Fibroblast of peridontal ligament (primary cell): Measurements from ENCODE around the gene HIGD1A.

ENCODE experiments used
- DNase-seq: peaks from one replicate; pipeline ENCODE4 v3.0.0-alpha.2; 2010; ENCODE audit errors: extremely low read depth

HIGD1A gene

DNA sequence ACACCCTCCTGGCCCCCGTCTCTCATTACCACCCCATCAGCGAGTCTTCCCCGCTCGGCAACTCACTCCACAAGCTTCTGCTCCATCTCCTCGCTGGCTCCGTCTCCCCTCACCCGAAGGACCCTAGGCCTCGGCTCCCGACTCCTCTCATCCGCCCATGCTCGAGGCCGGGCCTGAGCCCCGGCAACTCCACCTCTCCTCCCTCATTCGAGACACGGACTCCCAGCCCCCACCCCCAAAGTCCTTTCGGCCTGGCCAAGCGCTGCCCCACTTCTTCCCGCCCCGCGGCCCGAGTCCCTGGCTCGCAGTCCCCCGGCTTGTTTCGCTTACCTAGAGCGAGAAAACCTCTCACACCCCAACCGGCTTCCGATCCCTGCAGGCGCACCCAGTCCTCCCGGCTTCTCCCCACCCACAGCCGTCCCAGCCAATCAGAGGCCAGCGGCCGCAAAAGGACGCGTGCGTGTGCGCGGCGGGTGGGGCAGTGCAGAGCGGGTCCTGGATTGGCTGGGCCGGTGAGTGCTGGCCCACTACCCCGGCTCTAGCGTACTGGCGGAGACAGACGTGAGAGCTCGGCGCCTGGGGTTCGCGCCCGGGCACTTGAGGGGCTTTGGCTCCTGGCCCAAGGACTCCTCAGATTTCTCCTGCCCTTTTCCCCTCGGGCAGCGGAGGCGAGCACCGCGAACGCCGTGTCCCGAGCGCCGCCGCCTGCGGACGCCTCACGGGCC is at the start of gene HIGD1A:
TSS of gene HIGD1A (minus strand) at position 385 of the 725 bp plus-strand sequence. CDS start 10,237 bp downstream, outside the sequence.
- DNase-seq = peak; percentile 89

DNA sequence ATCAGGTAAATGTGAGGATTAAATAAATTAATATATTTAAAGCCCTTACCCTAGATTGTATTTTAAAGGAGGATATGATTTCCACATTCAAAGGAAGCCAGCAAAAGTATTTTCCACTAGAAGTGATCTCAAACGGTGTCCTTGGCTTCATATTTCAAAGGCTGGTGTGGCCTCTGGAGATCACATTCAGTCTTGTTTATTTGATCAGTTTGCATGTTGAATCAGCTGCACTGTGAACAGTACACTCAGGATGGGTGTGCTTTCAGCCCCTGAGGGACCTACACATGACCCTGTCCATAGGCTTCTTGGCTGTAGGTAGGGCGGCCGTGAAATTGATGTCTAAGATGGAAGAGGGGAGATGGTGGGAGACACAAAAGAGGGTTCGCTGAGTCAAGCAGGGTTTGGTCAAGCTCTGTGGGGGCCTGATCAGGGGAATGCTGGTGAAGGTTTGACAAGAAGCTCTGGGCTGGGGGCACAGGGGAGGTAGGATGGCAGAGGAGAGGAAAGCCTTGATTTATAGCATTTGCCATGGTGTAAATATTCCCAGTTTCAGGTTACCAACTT is 49.5 kb upstream of the HIGD1A start:
- no peak for DNase-seq

DNA sequence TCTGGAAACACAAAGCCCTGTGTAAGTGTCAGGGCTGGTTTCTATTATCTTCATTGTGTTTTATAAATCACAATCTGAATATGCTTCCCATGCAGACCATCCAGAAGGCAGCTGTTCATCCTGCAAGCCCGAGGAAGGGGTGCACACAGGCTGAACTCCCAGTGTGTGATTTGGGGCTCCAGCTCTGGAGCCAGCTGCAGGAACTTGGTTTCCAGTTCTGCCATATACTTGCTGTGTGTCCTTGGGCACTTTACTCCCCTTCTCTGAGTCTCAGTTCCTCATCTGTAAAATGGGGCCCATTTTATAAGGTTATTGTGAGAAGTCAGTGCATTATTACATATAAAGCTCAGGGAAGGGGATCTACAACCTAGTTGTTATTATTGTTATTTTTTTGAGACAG is 48.8 kb upstream of the HIGD1A start:
- DNase-seq = no peak

DNA sequence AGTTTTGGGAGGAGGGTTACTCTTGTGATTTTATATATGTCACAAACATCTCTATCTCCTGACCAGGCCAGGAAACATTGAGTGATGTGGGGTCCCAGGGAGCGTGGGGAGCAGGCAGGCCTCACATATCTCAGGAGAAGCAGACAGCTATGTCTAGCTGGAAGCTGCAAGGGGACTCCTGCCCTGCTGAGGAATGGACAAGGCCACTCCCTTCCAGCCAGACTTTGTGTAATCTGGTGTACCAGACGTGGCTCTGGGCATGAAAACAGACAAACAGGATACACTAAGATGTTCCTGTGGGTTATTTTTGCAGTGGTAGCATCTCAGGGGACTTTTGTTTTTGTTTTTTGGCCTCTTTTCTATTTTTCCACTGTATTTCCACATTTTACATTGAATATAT is 48.2 kb upstream of the HIGD1A start:
- no peak for DNase-seq

DNA sequence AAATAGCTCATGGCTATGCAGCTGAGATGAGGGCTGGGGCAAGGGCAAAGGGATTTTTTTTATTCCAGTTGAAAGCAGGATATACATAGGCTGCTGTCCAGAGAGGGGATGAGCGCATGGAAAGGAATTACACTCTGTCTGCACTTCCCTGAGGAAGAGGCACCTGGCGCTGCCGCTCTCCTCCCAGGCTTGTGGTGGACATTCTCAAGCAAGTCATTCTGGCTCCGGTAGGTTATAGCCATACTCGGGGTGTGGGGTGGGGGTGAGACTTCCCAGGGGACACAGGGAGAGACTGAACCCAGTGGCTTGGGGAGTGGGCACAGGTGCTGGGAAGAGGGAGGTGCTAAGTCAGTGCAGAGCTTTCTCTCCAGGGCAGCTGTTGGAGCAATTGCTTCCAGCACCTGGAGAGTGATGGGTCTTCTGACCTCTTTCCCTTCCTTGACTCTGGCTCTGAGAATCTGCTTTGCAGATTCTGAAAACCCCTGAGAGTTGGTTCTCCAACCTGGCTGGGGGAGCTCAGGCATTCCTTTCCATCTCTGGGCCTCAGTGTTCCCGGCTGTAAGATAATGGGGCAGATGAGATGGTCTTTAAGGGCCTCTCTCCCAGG is 47.0 kb upstream of the HIGD1A start:
- no peak for DNase-seq

DNA sequence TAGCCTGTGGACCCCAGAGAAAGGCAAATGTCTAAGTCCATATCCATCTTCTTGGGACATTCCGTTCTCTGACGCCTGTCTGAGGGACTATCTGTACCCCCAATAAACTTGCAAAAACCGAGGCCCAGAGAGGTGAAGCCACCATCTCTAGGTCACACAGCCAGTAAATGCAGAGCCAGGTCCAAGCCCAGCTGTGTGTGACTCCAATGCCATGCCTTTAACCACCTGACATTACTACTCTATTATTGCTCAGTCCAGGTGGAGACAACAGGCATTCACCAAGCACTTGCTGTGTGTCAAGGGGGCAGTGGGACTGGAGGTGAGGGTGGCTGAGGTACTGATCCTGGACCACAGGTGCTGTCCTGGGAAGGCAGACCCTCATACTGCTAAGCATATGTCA is 46.0 kb upstream of the HIGD1A start:
- DNase-seq = no peak

DNA sequence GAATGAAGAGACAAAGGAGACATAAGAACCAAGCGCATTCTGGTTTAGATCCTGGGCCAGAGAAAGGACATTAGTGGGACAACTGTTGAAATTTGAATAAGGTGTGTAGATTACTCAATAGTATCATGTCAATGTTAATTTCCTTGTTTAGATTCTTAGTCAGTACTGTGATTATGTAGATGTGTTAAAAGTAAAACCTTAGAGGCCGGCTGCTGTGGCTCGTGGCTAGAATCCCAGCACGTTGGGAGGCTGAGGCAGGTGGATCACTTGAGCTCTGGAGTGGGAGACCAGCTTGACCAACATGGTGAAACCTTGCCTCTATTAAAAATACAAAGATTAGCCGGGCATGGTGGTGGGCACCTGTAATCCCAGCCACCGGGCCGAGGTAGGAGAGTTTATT is 44.7 kb upstream of the HIGD1A start:
- DNase-seq = no peak

DNA sequence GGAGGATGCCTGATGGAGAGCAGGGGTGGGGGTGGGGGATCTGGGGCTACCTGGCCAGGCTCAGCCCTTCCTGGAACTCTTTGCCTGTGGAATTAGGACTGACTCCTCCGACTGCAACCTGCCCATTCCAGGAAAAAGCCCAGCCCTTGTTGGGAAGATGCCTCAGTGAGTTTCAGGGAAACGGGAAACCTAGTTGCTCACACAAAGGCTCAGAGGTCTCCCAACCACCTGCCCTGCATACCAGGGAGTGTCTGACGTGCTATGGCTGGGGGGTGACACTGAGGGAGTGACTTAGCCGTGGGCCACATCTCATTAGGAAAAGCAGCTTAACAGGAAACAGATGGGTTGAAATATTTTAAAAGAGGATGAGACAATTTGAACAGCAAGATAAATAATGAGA is 43.4 kb upstream of the HIGD1A start:
- no peak for DNase-seq

DNA sequence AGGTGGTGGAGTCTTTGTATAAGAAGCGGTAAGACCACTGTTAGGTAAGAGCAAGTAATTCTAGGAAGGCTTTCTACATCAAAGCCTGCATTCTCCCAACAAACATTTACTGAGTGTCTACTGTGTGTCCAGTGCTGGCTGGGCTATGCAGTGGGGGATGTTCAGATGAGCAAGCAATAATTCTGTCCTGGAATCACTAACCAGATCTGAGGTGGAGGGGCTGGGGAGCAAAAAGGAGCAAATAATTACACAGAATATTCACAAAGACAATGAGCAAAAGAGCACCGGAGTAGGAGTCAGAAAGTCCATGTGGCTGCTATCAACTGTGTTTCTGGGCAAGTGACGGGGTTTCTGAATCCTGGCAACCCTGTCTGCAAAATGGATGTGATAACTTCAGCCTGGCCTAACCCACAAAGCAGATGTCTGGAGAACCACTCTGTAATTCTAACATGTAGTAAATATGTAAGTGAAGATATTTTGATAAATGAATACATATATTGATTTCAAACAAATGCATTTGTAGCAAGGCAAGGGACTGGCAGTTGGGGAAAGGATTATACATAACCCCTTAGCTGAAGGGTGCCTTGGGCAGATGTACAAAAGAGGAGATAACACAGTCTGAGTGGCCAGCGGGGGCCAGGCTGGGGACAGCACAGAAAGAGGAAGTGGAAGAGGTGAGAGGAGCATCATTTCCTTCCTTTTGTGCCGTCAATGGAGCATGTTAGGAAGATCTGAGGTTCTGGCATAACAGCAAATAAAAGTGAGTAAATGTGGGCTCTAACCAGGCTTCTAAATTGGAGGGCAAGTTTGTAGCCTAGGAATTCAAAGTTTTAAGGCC is 42.6 kb upstream of the HIGD1A start:
- DNase-seq = no peak

DNA sequence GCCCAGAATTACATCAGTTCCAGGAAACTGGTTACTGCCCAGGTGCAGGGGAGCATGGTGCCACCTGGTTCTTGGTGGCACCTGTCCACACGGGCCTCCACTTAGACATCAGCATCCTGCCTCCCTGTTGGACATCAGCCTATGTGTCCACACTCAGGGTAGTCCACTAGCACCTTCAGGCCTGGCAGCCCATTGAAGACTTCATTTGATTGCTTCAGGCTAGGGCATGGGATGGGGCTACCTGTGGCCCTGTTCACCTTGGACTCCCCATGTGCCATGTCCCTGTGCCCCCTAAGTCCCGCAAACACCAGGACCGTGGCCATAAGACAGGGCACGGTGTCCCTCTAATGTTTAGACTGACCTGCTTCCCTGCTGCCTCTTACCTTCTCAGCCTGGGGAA is 40.5 kb upstream of the HIGD1A start:
- DNase-seq = no peak

DNA sequence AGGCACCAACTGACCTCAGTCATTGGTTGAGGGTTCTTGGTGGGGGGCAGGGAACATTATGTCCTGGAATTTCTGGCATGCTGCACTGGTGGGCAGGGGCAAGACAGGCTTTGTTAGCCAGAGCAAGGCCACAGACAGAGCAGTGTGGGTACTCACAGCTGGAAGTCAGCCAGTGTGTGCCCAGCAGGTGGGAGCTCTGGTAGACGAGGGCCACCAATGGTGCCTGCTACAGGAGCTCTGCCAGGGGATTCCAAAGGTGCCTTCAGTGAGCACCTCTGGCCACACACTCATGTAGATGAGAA is 40.1 kb upstream of the HIGD1A start:
- DNase-seq = no peak

DNA sequence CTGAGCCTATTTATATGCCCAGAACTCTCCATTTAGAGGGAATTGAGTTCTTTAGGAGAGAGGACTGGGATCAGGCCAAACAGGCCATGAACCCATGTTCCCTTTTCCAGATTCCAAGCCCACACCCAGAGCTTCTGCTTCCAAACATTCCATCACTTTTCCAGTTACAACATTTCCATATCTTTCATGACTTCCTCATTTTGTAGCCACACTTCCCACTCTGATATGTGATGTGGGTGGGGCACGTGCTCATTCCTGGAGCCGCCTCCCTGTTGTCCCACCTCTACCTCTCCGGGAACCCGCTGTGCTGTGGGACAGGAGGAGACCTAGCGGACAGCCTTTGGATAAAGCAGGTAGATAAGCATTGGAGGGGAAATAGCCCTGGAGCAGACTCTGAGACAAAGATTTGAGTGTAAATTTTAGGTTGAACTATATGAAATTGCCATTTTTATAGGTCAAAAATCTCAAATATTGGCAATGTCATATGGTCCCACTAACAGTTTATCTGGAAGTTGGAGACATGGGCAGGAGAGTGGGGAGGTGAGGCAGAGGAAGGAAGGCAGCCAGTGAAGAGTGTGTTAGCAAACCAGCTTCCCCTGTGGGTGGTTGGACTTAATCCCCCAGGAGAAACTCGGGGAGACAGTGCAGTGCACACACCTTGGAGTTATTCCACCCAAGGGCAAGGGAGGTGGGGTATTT is 39.6 kb upstream of the HIGD1A start:
- no peak for DNase-seq

DNA sequence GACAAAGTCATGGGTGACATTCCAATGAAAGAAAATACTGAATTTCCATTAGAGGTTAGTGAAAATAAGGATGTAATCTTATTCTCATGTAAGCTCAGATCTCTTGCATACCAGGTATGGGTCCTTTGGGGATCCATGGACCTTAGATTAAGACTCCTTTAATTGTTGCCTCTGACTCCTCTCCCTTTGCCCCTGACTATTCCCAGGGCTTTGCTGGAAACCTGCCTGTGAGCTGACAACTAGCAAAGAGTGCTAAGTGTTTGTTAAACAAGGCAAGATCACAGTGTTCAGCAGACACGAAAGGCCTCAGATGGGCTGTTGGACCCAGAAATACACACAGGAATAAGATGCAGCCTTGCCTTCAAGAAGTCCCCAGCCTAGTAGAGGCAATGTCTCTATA is 37.0 kb upstream of the HIGD1A start:
- DNase-seq = no peak

DNA sequence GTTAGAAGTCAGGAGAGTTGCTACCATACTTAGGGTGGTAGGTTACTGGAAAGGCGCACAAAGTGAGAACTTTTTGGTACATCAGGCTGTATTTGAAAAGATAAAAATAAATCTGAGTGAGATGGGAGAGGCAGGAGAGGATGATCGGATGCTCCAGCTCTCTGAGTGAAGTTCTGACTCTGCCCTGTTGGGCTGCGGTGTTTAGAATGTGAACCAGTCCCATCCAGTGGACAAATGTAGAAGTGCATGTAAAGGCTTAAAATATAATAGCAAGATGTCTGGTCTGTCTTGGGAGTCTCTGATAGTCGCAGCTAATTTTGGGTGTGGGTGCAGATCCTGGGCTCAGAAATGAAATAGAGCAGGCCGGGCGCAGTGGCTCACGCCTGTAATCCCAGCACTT is 35.3 kb upstream of the HIGD1A start:
- DNase-seq = peak; percentile 83

DNA sequence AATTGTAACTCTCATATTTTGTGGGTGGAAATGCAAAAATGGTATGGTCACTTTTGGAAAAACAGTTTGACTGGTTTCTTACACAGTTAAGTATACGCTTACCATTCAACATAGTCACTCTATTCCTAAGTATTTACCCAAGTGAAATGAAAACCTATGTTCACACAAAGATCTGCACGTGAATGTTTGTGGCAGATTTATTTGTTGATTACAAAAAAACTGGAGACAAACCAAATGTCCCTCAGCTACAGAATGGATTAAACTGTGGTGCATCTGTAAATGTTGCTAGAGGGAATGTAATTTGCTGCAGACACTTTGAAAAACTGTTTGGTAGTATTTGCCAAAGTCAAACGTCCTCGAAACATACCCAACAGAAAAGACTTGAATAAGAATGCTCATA is 34.3 kb upstream of the HIGD1A start:
- no peak for DNase-seq

DNA sequence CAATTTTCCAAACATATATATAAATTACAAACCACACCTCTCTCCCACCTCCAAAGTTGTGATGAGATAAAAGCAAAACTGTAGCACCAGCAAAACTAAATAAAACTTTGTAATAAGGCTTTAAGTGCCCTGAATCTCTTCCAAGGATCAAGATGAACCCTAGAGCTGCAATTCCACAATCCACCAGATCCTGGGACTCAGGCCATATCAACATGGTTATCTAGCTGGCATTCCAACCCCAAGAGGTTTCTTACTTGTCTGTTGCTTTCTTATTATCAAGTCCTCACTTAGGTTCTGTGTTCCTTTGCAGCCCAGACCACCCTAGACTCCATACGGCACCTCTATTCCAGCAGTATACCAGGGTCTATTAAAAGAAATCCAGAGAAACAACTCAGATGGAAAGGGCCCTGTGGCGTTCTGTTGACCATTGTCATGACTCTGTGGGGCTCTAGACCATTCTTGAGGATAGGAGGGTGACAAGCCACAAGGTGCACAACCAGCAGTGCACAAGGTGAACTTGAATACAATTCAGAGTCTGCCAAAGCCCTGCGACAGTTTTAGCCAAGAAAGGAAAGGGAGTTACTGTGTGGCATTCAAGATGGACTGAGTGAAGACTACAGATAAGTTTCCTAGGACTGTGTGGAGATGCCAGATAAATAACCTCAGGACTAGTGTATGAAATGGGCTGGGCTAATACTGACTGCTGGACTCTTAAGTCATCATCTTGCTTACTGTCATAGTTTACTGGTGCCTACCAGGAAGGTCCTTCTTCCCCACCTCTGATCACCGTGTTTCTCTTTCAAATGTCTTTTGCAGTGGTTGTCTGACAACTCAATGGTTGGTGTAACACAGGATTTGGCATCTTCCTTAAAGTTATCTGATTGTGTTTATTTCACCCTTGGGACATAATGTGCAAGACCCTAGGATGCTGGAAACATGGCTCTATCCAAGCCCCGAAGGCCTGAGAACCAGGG is 32.1 kb upstream of the HIGD1A start:
- peak; percentile 9 for DNase-seq

DNA sequence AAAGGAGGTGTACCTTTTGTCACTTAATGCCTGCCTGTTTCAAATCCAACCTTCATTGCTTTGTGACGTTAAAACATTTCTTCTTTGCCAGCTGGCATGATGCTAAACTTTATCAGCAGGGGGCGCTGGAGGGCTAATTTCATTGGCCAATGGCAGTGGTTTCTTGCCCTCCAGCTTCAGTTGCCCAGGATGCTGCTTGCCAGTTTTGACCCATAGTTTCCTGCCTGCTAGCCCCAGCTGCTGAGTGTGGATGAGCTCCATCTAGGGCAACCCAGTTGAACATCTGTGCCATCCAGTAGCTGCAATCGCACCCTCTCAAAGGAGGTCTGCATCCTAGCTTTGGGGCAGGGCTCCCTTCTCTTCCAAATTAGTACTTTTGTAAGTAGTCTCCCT is 27.0 kb upstream of the HIGD1A start:
- DNase-seq = peak; percentile 52

DNA sequence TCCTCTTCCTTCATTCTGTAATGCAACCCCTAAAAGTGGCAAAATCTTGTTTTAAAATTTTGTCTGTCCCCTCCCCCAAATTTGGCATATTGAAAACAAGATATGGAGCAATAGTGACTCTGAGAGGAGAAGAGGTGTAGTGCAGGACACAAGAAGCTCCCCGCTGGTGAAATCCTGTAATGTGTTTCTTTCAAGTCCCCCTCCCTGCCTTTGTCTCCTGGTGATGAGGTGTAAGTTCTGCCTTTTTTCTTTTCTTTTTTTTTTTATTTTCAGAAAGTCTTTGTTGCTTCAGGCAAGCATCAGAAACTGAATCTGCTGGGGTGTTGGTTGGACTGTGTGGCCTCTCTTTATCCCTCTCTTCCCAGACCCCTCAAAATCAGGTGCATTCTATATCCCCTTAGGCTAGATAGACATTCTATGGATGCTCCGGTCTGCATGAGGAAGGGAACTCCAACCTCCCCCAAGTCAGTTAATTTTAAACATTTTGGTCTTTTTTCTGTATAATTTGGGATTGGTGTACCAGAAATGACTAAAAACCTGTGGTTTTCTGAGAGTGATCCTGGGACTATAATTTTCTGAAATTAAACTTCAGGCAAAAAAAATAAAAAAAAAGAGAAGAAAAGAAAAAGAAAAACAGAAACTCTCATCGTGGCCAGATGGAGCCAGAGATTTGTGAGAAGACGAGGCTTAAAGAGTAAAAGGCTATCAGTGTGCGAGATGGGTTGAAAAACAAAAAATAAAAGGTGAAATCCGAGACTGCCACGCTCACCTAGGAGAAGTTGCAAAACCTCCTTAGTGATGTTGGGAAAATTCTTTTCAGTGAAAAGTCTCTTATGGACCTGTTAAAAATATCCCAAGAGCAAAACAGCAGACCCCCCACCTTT is 26.4 kb upstream of the HIGD1A start:
- peak; percentile 52 for DNase-seq

DNA sequence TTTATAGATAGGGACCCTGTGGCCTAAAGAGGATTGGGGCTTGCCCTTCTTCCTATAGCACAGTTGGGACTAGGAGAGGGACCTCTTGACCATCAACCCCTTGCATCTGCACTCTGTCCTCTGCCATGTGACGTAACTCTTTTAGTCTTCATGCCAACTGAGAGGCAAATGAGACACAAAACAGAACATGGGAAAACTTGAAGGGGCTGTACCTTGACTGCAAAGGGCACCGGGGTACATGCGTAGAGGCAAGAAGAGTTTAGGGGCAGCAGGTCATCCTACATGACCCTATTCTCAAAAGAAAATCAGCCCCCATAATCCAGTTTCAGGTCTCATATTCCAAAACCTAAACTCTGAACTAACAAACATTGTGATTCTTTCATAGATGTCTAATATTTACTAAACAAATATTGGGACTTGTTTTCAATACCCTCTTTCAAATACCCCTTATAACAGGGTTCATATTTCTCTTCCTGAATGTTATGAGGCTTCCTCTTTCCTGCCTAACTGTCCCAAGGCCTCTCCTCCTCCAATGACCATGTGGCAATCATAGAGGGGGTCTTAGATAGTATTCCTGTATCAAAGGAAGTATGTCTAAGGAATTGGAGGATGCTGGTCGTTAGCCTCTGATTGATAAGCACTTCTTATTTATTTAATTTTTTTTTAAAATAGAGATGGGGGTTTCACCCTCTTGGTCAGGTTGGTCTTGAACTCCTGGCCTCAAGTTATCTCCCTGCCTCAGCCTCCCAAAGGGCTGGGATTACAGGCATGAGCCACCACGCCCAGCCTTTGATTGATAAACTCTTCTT is 25.5 kb upstream of the HIGD1A start:
- DNase-seq = no peak
